ENCODE results near the gene TSPAN2. TPM values are rescaled to one million over a fixed set of nuclear protein-coding genes. Genes with fewer than 3 reads are reported as not detected.

TSPAN2 gene
- polyA plus RNA-seq, 1 experiment: 3.9 TPM

- POLR2A ChIA-PET: no interaction called here
Observed at GRCh38 chr1:115040501-115040900, 48.8 kb downstream of the TSPAN2 start.

DNA sequence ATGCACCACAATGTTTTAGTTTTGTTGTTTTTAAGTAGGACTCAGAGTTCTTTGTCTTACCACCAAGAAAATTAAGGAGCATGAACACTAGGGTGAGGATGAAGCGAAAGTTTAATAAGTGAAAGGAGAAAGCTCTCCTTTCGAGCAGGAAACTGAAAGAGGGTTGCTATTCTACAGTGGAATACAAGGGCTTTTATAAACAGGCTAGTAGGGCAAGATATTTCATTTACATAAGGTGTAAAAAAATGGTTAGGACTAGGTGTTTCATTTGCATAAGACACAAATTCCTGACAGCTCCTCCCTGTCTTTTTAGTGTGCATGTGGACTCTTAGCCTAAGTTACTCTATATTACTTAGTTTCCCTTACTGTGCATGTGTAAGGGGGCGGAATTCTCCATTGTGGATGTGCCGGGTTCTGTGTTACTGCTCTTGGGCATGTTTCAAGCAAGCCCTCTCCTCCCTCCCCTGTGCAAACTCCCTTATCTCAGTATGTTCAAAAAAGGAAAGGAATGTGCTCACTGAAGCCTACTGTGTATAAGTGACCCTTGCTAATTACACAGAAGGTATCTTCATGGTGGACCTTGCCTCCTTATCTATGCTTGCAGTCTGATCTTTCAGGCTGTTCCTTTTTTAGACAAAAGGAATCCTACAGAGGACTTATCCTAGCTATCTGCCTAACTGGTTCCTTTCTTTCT lies 52.3 kb downstream of the TSPAN2 start:
- Histone ChIP-seq H3K27me3 (ENCODE audit: control insufficient read depth, insufficient read depth, low read length) (no peaks in the 10 kb centered on the region; the same call in 1 of the 2 replicates), H3K4me3 (ENCODE audit: low read depth, low read length) (no peak overlapping the region), H3K36me3 (ENCODE audit: control insufficient read depth, insufficient read depth, low read length) (no peaks in the 10 kb centered on the region)
- no peak for DNase-seq (ENCODE audit: low read depth)
- POLR2A ChIA-PET: no interaction called here
- TF ChIP-seq, protein P1, sequence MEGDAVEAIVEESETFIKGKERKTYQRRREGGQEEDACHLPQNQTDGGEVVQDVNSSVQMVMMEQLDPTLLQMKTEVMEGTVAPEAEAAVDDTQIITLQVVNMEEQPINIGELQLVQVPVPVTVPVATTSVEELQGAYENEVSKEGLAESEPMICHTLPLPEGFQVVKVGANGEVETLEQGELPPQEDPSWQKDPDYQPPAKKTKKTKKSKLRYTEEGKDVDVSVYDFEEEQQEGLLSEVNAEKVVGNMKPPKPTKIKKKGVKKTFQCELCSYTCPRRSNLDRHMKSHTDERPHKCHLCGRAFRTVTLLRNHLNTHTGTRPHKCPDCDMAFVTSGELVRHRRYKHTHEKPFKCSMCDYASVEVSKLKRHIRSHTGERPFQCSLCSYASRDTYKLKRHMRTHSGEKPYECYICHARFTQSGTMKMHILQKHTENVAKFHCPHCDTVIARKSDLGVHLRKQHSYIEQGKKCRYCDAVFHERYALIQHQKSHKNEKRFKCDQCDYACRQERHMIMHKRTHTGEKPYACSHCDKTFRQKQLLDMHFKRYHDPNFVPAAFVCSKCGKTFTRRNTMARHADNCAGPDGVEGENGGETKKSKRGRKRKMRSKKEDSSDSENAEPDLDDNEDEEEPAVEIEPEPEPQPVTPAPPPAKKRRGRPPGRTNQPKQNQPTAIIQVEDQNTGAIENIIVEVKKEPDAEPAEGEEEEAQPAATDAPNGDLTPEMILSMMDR (IDR thresholded peaks at IDR 0.05; ENCODE audit: insufficient read depth, low read depth, low read length): no peak
- CTCF ChIA-PET: interaction anchor here (0.8 to 3.0 kb wide), 3 partner anchors 15 to 559 kb away, joined by 3 to 14 read pairs (median 3); no protein-coding TSS in a partner anchor

More at GRCh38 chr1:115040501-115040900, 48.8 kb downstream of the TSPAN2 start:
- TF ChIP-seq, protein P1 (IDR thresholded peaks at IDR 0.05; ENCODE audit: insufficient read depth, low read depth, low read length): no peak
- Histone ChIP-seq H3K36me3 (ENCODE audit: control insufficient read depth, insufficient read depth, low read length) (no peaks in the 10 kb centered on the region), H3K27me3 (ENCODE audit: control insufficient read depth, insufficient read depth, low read length) (no peaks in the 10 kb centered on the region; the same call in 1 of the 2 replicates), H3K4me3 (ENCODE audit: low read depth, low read length) (no peak overlapping the region)
- CTCF ChIA-PET: interaction anchor here (0.5 to 4.2 kb wide), 3 partner anchors 11 to 78 kb away, joined by 3 to 30 read pairs (median 4); no protein-coding TSS in a partner anchor
- DNase-seq (ENCODE audit: low read depth): no peak

DNA sequence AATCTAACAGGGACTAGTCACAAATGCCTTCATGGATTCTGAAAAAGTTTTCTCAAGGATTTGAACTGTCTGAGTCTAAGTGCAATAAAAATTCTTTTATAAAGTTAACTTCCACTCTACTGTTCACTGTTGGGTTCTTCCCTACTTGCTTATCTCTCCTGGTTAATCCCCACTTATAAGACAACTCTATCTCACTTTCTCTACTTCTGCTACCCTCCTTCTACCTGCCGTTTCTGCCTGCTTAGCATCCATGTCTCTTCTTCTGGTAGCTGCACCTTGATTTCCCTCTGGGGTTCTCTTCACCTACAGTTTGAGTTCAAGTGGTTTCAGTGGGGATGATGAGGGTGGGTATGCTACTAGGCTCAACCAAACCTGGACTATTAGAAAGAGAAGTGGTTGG lies 53.7 kb downstream of the TSPAN2 start:
- TF ChIP-seq, protein P1 (IDR thresholded peaks at IDR 0.05; ENCODE audit: insufficient read depth, low read depth, low read length): no peak
- H3K36me3 ChIP-seq (ENCODE audit: control insufficient read depth, insufficient read depth, low read length): no peaks in the 10 kb centered on the region
- H3K27me3 ChIP-seq (ENCODE audit: control insufficient read depth, insufficient read depth, low read length): no peaks in the 10 kb centered on the region; the same call in 1 of the 2 replicates
- no peak for DNase-seq (ENCODE audit: low read depth)
- POLR2A ChIA-PET: no interaction called here
- no peak overlapping the region for H3K4me3 ChIP-seq (ENCODE audit: low read depth, low read length)
- CTCF ChIA-PET: interaction anchor here (1.0 to 3.0 kb wide), 2 partner anchors 16 to 77 kb away, joined by 3 to 14 read pairs; no protein-coding TSS in a partner anchor

- POLR2A ChIA-PET: no interaction called here
- Histone ChIP-seq H3K36me3 (ENCODE audit: control insufficient read depth, insufficient read depth, low read length) (no peaks in the 10 kb centered on the region), H3K4me3 (ENCODE audit: low read depth, low read length) (no peak overlapping the region), H3K27me3 (ENCODE audit: control insufficient read depth, insufficient read depth, low read length) (peaks cover 2% of the 10 kb centered on the region; the same call in 1 of the 2 replicates)
- DNase-seq (ENCODE audit: low read depth): no peak
- TF ChIP-seq, protein P1 (IDR thresholded peaks at IDR 0.05; ENCODE audit: insufficient read depth, low read depth, low read length): no peak
- CTCF ChIA-PET: interaction anchor here (1.0 kb wide), 1 partner anchor 10 kb away, joined by 4 read pairs; no protein-coding TSS in a partner anchor
Observed at GRCh38 chr1:115031595-115031994, 57.7 kb downstream of the TSPAN2 start.

DNA sequence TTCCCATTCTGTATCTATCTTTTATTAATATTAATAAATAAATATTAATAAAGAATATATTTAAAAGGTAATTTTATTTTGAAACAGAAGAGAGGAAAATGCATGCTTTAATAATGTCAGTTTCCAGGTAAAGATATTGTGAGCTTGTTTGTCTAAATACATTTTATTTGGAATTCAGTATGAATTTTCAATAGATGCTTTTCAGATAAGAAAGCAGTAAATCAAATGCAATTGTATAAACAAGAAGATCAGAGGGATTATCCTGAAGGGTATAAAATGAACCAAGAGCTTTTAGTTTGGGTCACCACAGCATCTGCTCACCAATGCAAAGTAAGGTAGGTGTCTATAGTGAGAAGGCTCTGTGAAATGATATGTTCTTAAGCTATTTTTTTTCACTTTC lies 59.8 kb downstream of the TSPAN2 start, which contains the start of gene TSHB:
TSS of gene TSHB (plus strand) at position 301 of the 400 bp plus-strand sequence. CDS start 3,537 bp downstream, outside the sequence.
- H3K27me3 ChIP-seq (ENCODE audit: control insufficient read depth, insufficient read depth, low read length): 0 out of 2 replicates have a peak, but pooled peaks cover 2% of the 10 kb centered on the region
- H3K36me3 ChIP-seq (ENCODE audit: control insufficient read depth, insufficient read depth, low read length): no peaks in the 10 kb centered on the region
- ChIA-PET CTCF (interaction anchor here (1.0 to 1.3 kb wide), 3 partner anchors 22 to 49 kb away, joined by 3 to 4 read pairs (median 3); no protein-coding TSS in a partner anchor), POLR2A (no interaction called here)
- H3K4me3 ChIP-seq (ENCODE audit: low read depth, low read length): no peak within 1 kb of the TSS
- no peak for DNase-seq (ENCODE audit: low read depth)
- TF ChIP-seq, protein P1 (IDR thresholded peaks at IDR 0.05; ENCODE audit: insufficient read depth, low read depth, low read length): no peak
